NCI-H1436 (cell line): ENCODE data around the gene VAT1L.
"Not testable (repeated sequence)": the region's sequence is repeated elsewhere in the genome, so short reads cannot be mapped to it uniquely, and the experiment has no call there.

ENCODE experiments used
- DNase-seq: peaks from one replicate; lab custom pipeline; 2025; lab: John Stamatoyannopoulos, UW

The VAT1L gene

DNA sequence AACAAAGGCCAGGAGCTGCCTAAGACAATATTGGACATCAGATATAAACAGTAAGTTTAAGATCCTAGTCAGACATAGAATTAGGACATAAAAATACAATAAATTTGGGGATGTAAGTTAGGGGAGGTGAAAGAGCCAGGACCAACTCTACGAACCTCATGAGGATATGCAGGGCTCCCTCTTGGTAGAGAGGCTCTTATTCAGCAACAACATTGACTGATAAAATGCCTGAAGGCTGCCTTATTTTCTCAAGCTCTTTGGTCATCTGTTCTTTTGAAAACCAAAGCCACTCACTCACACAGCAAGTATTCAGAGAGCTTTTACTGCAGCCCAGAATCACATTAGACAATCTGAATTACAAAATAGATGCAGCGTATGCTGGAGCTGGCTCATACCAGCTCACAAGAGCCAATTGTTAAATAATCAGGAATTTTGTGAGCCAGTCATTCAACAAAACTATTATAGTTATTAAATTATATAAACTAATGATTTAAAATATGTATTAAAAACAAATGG, 125.4 kb downstream of the VAT1L start:
- no peak for DNase-seq

DNA sequence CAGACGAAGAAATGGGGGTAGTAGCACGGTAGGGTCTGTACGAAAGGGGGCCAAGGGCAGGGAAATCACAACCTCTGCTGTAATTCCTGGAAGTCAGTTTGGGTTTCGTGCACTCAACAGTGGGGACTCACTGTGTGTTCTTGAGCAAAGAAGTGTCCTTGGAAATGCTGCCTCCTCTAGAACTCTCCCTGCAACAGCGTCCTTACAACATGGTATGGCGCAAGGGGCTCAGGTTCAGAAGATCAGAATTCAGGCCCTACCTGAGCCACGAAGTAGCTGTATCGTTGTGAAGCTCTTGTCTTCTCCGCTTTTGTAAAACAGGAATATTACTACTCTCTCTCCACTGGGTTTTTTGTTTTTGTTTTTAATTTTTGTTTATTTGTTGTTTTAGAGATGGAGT, 127.7 kb downstream of the VAT1L start:
- DNase-seq, result no peak

DNA sequence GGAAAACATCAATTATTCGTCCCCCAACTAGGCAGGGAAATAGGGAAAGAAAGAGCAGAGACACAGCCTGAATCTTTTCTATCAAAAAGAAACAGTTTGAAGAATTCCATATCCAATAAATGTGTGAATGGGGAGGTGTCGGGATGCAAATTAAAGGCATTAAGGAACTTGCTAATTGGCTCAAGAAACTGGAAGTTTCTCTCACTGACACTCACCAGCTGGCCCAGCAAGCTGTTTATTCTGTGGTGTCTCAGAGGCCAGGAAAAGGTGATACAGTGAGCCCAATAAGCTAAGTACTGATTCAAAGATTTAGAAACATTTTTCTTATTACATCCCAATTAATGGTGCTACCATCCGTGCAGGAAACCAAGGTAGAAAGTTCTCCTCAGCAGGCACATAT, 129.6 kb downstream of the VAT1L start:
- DNase-seq, result no peak

DNA sequence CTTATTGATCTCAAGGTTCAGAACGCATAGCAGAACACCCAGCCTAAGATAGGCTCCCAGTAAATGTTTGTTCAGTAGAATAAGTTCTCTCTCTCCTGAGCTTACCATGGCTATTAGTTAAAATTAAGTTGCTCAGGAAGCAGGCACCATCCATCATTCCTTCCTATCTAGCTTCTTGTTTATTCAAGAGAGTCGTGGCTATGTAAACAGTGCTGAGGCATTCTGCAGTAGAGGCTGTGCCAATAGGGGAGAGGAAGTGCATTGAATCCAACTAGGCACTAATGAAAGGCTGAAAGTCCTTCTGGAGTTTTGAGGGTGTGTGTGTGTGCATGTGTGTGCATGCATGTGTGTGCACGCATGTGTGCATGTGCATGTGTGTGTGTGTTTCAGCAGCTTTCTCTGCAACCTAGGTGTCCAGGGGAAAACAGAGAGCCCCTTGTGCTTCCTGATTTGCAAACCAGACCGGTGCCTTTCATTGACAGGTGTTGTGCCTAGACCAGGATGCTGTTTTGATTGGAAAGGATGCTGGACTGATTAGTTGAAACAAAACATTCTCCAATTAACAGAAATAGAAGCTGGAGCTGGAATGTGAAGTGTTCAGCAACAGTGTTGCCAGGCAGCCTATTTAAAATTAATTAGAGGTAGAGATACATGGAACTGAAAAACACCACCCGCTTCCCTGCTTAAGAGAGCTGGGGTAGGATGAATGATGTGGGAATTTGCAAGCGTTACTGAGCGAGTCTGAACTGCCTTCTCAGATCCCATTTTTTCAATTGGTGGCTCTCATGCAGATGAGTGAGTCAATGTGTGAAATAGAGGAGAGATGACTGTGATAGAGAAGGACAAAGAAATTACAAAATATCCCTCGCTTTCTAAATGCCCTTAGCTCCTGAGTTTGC, 130.7 kb downstream of the VAT1L start:
- DNase-seq, result no peak

DNA sequence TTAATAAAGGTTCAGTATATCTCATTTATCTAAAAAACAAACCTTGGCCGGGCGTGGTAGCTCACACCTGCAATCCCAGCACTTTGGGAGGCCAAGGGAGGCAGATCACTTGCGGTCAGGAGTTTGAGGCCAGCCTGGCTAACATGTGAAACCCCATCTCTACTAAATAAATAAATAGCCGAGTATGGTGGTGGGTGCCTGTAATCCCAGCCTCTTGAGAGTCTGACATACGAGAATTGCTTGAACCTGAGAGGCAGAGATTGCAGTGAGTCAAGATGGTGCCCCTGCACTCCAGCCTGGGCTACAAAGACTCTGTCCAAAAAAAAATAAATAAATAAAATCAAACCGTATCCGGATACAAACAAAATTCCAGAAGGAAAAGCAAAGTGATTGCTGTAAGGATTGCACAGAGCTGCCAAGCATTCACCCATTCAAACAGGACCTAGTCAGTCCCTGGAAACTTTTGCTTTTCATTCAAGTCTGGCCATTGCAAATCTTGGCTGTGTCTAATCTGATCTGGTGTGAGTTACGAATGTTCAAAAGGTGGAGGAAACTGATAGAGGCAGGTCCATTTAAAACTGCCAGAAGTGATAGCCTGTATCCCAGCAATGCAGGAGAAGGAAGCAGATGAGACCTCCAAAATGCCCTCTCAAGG, 131.5 kb downstream of the VAT1L start:
- no peak for DNase-seq

DNA sequence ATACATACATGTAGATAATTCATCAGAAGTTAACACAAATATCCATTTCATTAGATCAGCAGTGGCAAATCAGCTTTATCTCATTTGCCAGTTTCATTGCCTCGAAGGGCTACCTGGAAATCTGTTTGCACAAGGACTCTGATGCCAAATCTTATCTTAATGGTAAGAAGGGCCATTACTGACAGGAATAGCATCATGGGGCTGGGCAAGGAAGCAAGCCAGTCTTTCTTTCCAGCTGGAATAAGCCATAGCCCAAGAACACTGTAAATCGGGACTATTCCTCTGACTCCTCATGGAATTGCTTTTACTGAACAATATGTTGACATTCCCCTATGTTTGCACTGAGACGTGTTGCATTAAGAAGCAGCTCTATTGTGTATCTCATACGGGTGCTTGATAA, 132.6 kb downstream of the VAT1L start:
- no peak for DNase-seq

DNA sequence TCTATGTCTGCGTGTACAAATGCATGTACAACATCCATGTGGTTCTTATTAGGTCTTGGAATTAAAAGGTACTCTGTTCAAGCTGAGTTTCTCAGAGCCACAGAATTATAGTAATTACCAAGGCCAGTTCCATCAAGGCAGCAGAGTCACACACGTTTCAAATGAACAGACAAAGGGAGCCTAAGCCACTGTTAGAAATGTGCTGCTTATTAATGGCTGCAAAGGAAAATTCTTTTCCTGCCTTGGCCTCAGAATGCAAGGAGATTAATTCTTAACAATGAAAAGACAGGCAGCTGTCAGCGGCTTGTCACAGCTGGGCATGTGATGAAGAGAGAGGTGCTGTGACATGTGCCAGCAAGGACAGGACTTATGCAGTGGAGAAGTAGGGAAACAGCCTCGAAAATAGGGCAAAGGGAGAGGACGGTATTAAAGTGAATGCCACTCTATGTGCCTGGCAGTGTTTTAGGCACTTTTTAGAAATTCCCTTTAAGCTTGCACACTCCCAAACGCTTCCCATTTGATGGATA, 133.9 kb downstream of the VAT1L start:
- DNase-seq, result no peak

DNA sequence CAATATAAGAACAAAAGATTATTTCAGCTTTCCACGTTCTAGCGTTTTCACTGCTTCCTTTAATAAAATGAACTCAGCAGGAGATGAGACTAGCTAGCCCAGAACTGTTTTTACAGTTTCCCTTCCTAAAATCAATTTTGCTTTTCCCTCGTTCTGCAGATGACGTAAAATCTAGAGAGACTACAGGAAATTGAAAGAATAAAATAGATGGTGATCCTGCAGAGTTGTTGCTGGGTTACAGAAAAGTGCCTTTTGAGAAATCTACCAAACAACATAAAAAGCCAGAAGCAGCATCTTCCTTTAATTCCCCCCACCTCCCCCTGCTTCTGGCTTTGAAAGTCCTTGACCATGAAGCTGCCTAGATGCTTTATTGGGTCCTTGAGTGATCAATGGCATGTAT, 137.2 kb downstream of the VAT1L start:
- DNase-seq, result no peak

DNA sequence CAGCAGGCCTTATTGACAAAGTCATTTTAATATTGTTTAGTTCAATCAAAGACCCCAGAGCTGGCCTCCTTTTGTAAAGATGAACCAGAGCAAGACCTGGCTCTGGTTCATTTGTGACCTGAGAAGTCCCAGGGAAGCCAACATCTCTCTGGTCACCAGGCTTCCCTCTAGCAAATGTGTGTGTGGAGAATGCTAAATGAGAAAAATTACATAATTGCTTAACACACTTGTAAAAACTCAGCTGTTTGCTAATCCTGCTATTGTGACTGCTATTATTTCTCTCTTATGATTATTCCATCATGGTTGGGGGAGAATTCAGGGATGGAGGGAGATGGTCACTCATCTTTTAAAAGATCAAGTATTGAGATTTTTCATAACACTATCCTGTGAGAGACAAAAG, 139.7 kb downstream of the VAT1L start:
- DNase-seq, result no peak

DNA sequence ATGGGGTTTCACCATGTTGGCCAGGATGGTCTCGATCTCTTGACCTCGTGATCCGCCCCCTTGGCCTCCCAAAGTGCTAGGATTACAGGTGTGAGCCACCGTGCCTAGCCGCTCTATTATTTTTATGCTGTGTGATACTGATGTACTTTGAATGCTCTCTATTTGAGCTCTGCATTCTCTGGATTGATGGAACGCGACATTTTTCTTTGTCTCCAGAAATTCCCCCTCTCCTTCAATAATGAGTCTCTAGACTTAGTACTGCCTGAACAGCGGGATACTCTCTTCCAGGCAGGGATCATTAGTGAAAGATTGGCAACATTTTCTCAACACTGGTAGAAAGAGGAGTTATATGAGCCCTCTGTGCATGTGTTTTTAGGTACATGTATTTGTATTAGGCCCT, 140.6 kb downstream of the VAT1L start:
- no peak for DNase-seq

DNA sequence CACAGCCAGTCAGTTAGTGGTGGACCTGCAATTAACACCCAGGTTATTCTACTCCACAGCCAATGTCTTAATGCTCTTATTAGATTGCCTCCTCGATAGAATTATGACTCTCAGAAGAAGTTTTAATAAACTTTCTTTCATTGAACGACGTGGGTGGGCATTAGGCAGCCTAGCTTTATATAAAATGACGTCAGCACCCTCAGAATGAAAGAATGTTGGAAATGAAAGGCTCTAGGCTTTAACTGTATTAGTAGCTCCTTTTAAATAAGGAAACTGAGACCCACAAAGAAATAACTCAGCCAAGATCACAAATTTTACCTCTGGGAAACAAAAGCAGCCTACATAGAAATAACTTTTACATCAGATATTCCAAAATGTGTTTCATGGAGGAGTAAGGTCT, 142.7 kb downstream of the VAT1L start:
- DNase-seq, result no peak

DNA sequence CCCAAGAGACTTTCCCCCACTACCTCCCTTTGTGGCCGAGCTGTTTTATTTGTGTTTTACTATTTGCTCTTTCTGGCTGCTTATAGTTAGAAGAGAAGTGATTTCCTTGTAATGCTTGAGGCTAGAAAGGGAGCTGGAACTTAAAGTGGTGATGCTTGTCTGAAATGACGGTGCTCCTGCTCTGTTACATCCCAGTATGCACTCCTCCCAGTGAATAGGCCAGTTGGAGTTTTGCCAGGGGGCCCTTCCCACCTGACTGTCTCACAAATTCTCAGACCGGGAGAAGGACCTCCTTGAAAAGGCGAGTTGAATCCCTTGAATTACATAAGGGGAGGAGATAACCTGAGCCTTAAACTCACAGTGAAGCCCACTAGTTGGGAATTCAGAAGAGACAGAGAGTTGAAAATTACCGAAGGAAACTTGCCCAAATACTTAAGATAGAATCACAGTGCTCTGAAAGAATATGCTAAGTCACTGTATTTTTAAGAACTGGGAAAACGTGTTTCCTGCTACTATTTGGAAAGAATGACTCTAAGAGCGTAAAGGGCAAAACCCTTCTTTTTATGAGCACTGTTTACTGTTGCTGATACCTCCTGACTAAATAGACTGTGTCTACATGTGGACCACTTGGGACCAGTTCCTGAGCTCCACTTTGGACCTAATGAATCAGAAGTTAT, 149.2 kb downstream of the VAT1L start:
- no peak for DNase-seq

DNA sequence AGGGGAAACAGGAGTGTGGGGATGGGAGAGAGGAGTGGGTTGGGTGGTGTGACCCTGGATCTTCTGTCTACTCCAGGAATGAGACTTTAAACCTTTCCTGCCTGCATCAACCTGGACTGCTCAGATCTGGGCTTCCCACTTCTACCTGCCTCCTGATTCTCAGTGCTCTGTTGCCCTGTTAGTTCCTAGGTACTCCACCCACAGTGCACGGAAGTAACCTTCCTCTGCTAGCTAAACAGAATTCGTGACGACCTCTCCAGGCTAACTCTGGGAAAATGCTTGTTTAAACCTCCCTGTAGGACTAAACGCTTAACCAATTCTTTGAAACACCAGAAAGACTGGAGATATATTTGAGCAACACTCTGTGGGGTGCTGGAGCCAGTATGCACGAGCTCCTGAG, 150.5 kb downstream of the VAT1L start:
- no peak for DNase-seq

DNA sequence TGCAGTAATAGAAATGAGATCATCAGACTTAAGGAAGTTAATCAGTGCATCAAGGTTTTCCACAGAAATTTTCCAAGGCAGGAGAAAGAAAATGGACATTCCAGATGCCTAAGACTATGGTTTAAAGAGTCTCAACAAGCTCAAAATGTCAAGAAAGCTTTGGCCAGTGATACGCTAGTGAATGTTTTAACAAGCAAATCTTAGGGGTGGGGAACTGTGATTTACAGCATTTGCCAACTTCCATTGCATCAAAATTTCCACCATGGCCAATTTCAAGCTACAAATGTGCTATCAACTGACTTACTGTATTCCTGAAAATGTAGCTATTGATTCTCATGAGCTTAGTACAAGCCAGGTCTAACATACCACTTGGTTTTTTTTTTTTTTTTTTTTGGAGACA, 151.6 kb downstream of the VAT1L start:
- no peak for DNase-seq

DNA sequence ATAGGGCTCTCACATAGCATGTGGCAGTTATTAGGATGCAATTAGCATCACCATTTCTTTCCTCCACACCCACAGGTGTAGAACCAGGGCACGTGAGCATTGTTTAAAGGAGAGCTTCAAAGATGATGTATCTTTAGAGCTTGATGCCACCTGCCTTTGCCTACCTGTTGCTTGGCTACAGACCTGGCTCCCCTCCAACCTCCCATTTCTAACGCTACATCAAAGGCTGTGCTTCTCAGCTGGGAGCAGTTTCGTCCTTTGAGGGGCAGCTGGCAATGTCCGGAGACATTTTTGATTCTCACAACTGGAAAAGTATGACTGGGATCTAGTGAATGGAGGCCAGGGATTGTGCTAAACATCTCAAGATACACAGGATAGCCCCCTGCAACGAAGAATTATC, 155.4 kb downstream of the VAT1L start:
- DNase-seq, result peak; percentile 91

DNA sequence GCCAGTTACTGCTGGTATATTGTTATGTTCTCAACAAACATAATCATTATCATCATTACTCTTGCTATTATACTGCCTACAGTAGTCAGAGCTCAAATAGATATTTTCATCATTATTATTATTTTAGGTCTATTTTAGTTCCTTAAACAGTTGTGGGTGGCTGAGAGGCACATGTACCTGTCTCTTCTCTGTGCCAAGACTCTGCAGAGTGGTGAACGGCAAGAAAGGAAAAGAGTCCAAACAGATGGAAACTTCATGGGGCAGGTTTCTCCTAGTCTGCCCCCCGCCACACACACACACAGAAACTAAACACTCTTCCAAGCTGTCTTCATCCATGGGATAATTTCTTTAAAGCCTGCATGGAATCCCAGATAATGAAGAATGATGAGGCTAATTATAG, 156.3 kb downstream of the VAT1L start:
- DNase-seq, result no peak

DNA sequence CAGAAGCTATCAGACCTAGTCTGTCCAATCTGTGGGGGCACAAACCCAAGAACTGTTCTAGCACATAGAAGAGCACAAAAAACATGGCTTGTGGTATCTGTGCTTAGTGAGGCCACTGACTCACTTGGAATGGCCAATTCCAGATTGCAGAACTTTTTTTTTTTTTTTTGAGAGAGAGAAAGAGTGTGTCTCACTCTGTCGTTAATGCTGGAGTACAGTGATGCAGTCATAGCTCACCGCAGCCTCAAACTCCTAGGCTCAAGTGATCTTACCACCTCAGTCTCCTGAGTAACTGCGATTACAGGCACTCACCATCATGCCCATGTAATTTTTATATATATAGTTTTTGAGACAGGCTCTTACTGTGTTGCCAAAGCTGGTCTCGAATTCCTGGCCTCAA, 156.8 kb downstream of the VAT1L start:
- no peak for DNase-seq

DNA sequence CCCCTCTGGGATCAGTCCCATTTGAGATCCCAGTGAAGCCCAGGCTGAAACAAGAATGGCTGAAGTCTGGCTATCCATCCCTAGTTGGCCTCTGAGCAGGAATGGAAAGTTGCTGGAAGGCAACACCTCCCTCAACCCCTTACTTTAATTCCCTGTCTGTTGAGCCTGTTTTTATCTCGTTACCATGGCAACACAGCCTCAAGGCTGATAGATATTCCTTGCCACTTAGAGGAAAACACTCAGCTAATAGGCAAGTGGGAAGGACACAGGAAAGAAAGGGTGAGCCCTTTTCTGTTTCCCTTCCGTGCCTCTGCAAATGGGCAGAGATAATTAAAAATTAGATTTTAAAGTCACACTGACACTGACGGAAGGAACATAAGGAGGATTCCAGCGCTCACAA, 158.5 kb downstream of the VAT1L start:
- no peak for DNase-seq

DNA sequence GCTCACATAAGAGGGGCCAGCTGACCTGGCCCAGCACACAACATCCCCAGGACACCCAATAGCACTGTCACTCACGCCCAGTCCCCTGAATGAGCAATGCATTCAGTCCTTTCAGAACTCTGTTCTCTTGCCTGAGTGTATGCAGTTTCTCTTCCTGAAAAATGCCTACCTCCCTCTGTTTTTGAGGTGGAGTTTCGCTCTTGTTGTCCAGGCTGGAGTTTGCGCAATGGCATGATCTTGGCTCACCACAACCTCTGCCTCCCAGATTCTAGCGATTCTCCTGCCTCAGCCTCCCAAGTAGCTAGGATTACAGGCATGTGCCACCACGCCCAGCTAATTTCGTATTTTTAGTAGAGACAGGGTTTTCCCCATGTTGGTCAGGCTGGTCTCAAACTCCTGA, 159.2 kb downstream of the VAT1L start:
- DNase-seq, result not testable (repeated sequence)

DNA sequence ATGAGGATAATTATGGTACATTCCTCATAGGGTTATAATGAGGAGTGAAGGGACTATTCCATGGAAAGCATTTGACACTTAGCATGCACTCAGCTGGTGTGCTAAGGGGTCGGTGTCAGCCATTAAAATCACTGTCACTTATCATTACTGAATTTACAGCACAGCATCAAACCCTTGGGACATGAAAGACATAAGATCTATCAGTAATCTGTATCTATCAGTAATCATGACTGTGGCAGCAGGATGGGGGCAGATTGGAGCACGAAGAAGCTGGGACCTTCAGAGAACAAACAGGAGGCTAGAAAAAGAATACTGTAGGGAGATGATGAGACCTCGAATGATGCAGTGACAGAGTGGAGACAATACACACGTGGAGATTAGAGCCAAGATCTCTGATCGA, 160.5 kb downstream of the VAT1L start:
- no peak for DNase-seq

DNA sequence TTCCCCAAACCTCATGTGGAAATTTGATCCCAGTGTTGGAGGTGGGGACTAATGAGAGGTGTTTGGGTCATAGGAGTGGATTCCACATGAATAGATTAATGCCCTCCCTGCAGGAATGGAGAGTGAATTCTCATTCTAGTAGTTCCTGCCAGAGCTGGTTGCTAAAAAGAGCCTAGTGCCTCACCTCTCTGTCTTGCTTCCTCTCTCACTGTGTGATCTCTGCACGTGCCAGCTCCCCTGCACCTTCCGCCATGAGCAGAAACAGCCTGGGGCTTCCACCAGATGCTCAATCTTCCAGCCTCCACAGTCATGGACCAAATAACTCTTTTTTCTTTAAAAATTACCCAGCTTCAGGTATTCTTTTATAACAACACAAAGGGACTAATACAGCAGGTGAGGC, 161.1 kb downstream of the VAT1L start:
- DNase-seq, result no peak

DNA sequence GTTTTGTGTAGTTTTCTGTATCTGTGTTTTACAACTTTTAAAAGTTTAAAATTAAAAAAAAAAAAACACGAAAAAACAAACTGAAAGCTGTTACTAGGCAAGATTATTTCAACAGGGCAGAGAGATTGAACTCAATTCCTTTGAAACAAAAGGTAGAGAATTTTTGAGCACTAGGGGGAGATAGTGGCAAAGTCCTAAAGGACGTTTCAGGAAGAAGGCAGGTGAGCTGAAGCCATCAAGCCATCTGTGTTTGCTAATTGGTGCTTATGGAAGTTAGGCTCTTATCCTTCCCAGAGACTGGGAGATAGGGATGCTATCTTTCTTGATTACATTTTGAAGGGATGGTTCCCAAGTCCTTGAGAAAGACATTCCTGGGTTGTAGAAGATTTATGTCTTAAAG, 163.4 kb downstream of the VAT1L start:
- peak; percentile 33 for DNase-seq

DNA sequence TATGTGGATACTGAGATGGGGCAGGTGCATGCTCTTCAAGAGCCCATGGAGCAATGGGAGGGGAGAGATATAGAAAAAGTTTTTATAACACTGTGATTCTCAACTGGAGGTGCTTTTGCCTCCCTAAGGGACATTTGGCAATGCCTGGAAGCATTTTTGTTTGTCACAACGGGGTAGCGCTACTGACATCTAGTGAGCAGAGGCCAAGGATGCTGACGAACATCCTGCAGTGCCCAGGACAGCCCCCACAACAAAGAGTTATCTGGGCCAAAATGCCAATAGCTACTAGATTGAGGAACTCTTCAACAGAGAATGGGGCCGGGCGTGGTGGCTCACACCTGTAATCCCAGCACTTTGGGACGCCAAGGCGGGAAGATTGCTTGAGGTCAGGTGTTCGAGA, 166.8 kb downstream of the VAT1L start:
- DNase-seq, result peak; percentile 12
